Activated naive CD8-positive, alpha-beta T cell treated with anti-CD3 and anti-CD28 coated beads, Interleukin-2, amount 50 U/mL, for 24 hours (primary cell): ENCODE measurements around the gene IL13RA1.
"Not testable (repeated sequence)": the region's sequence is repeated elsewhere in the genome, so short reads cannot be mapped to it uniquely, and the experiment has no call there.

Experiments used
- ATAC-seq: fragments of 150-1000 bp; cut with Tn5 transposase; one replicate; pipeline ENCODE4 v1.10.0; 2021
- DNase-seq: peaks from one replicate; pipeline ENCODE4 v3.0.0; 2021
- H3K27ac Mint-ChIP-seq: one replicate; pipeline ENCODE4 v1.8.0; 2021; ENCODE audit warnings: mild to moderate bottlenecking, mixed read lengths
- H3K27me3 Mint-ChIP-seq: one replicate; pipeline ENCODE4 v1.8.0; 2021; ENCODE audit warnings: mixed read lengths
- H3K36me3 Mint-ChIP-seq: one replicate; pipeline ENCODE4 v1.8.0; 2021; ENCODE audit warnings: low read depth, mixed read lengths
- H3K4me1 Mint-ChIP-seq: one replicate; pipeline ENCODE4 v1.8.0; 2021; ENCODE audit warnings: mixed read lengths
- H3K4me3 Mint-ChIP-seq: one replicate; pipeline ENCODE4 v1.8.0; 2021; ENCODE audit warnings: mild to moderate bottlenecking, moderate library complexity, mixed read lengths
- H3K9me3 Mint-ChIP-seq: one replicate; pipeline ENCODE4 v1.8.0; 2021; ENCODE audit warnings: mixed read lengths

The IL13RA1 gene

GRCh38 chrX:118780911-118781310 lies 53.5 kb downstream of the IL13RA1 start:
- Mint-ChIP-seq H3K36me3 (no peaks in the 10 kb centered on the region), H3K27me3 (peaks cover 2% of the 10 kb centered on the region), H3K27ac (no peak overlapping the region), H3K4me1 (no peaks in the 10 kb centered on the region), H3K4me3 (no peak overlapping the region), H3K9me3 (no peaks in the 10 kb centered on the region)
- no peak for DNase-seq
- no peak for ATAC-seq

DNA sequence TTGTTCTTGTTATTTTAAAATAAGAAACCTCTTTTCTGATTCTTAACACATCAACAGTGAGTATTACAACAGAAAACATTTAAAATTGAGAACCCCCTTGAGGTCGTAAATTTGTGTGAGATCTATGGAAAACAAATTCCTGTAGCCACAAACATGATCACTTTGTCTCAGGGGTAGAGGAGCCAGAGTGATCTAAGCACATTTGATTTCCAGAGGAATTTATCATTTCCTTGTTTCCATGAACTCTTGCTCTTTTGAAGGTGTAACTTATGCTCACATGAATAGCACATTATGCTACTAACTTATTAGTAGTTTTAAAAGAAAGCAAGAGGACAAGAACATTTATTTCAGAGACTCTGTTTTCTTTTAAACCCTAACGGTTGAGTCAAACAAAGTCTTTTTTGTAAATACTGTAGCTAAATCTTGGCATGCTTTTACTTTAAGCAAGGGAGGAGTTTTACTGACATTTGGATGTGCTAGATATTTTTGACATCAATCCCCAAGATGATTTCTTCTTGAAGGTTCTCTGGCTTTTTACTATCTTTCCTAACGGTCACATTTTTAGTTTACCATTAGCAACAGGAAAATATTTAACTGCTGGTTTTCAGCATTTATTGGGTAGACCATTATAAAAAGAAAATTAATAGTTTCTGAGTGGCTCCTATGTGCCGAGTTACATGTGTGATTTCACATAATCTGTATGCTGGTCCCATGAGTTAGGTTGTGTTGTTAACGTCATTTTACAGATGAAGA lies 68.3 kb downstream of the IL13RA1 start:
- DNase-seq (no peak), ATAC-seq (no peak)
- H3K27me3 Mint-ChIP-seq, result peaks cover 4% of the 10 kb centered on the region
- H3K4me3 Mint-ChIP-seq, result no peak overlapping the region
- H3K9me3 Mint-ChIP-seq, result no peaks in the 10 kb centered on the region
- no peaks in the 10 kb centered on the region for H3K4me1 Mint-ChIP-seq
- H3K36me3 Mint-ChIP-seq, result no peaks in the 10 kb centered on the region
- no peak overlapping the region for H3K27ac Mint-ChIP-seq

DNA sequence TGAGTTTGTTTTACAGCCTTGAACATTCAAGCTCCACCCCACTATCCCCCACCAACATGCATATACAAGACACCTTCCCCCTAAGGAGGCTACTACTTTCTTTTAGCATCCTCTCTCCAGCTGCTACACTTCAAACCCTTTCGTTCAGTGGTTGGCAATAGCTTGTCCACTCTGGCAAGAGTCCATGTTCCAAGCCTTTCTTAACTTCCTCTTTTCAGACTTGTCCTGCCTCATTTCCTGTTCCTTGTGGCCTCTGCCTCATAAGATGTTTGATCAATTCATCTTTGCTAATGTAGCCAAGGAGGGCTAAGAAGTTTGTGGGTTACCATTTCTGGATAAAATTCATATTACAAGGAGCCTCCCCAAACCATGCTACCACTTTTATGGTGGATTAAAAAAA lies 75.5 kb downstream of the IL13RA1 start:
- no peaks in the 10 kb centered on the region for H3K9me3 Mint-ChIP-seq
- H3K4me1 Mint-ChIP-seq, result no peaks in the 10 kb centered on the region
- ATAC-seq (no peak), DNase-seq (no peak)
- no peak overlapping the region for H3K4me3 Mint-ChIP-seq
- H3K27ac Mint-ChIP-seq, result no peak overlapping the region
- H3K27me3 Mint-ChIP-seq, result peaks cover 5% of the 10 kb centered on the region
- no peaks in the 10 kb centered on the region for H3K36me3 Mint-ChIP-seq

GRCh38 chrX:118807151-118808017 lies 80.0 kb downstream of the IL13RA1 start:
- peaks cover 7% of the 10 kb centered on the region for H3K27me3 Mint-ChIP-seq

GRCh38 chrX:118817257-118817656 lies 89.9 kb downstream of the IL13RA1 start:
- not testable (repeated sequence) for H3K27ac Mint-ChIP-seq, DNase-seq, H3K4me3 Mint-ChIP-seq, H3K4me1 Mint-ChIP-seq, H3K36me3 Mint-ChIP-seq, ATAC-seq, H3K9me3 Mint-ChIP-seq, H3K27me3 Mint-ChIP-seq

More at GRCh38 chrX:118807151-118808017, 80.0 kb downstream of the IL13RA1 start:
- ATAC-seq (peak; percentile 24), DNase-seq (peak; percentile 40)
- no peaks in the 10 kb centered on the region for H3K4me1 Mint-ChIP-seq
- no peak overlapping the region for H3K27ac Mint-ChIP-seq
- no peaks in the 10 kb centered on the region for H3K9me3 Mint-ChIP-seq
- H3K36me3 Mint-ChIP-seq, result no peaks in the 10 kb centered on the region
- H3K4me3 Mint-ChIP-seq, result no peak overlapping the region

GRCh38 chrX:118823263-118824172 lies 96.1 kb downstream of the IL13RA1 start, which contains the start of gene ZCCHC12:
ZCCHC12 (plus strand) TSS chrX:118823824; CDS start chrX:118825245, 1,421 bp downstream.
- H3K4me1 Mint-ChIP-seq, result peaks cover 28% of the 10 kb centered on the region
- no peaks in the 10 kb centered on the region for H3K9me3 Mint-ChIP-seq
- no peak within 1 kb of the TSS for H3K27ac Mint-ChIP-seq
- peaks cover 44% of the 10 kb centered on the region for H3K27me3 Mint-ChIP-seq
- DNase-seq (peak; percentile 23), ATAC-seq (peak; percentile 67)
- peak within 1 kb of the TSS; percentile 63 for H3K4me3 Mint-ChIP-seq
- no peaks in the 10 kb centered on the region for H3K36me3 Mint-ChIP-seq

DNA sequence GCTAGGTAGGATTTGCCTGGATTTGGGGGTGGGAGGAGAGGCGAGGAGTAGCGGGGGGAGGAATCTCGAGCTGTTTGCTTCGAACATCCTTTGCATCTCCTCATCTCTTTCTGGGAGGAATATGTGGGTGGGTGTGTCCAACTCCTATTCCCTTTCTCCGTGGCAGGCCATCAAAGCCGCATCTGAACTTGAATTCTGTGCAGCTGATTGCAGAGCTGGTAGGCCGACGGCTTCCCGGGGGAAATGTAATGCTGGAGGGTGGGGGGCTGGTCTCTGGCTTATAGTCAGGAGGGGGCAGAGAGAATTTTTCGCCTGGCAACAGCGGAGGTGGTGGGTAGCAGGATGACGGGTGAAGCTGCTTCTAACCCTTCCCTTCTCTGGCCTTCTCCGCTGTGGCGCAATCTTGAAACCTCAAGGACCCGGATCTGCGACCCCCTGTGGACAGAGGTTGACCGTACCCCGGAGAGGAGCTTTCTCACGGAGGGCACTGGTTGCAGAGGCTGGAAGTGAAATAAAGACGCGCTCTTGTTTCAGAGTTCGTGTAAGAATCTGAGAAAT lies 96.8 kb downstream of the IL13RA1 start:
- no peaks in the 10 kb centered on the region for H3K9me3 Mint-ChIP-seq
- DNase-seq (no peak), ATAC-seq (no peak)
- H3K4me3 Mint-ChIP-seq, result peak overlapping the region; percentile 63
- H3K36me3 Mint-ChIP-seq, result no peaks in the 10 kb centered on the region
- peaks cover 28% of the 10 kb centered on the region for H3K4me1 Mint-ChIP-seq
- H3K27ac Mint-ChIP-seq, result no peak overlapping the region
- H3K27me3 Mint-ChIP-seq, result peaks cover 48% of the 10 kb centered on the region

GRCh38 chrX:118825227-118825626 lies 97.8 kb downstream of the IL13RA1 start:
- no peak overlapping the region for H3K4me3 Mint-ChIP-seq
- H3K27me3 Mint-ChIP-seq, result peaks cover 52% of the 10 kb centered on the region
- H3K9me3 Mint-ChIP-seq, result no peaks in the 10 kb centered on the region
- ATAC-seq (no peak), DNase-seq (no peak)
- H3K36me3 Mint-ChIP-seq, result no peaks in the 10 kb centered on the region
- no peak overlapping the region for H3K27ac Mint-ChIP-seq
- peaks cover 28% of the 10 kb centered on the region for H3K4me1 Mint-ChIP-seq

DNA sequence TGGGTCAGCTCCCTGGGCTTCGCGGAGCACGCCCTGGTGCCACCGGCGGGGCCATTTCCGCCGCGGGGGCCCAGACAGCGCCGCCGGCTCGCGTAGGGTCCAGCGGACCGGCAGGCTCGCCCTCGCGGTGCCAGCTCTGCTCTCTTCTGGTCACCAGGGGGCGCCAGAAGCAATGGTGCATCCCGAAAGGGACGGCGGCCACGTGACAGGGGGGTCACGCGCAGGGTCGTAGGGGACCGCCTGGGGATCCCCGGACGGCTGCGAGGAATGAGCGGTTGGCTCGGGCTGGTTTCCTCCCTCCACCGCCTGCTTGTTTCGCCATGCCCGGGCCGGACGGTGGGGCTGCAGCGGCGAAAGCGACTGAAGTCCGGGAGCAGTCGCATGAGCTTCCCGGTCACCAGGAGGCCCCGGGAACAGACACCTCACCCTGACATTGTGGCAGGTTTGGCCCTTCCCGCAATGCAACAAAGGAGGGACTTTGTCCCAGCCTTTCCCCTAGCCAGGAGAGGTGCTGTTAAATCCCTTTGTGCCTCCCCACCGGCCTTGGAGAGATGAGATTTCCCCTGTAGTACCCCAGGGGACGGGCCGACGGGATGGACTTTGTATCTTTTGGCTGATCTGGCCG lies 112.0 kb downstream of the IL13RA1 start:
- H3K27ac Mint-ChIP-seq, result no peak overlapping the region
- peak; percentile 72 for ATAC-seq
- peaks cover 2% of the 10 kb centered on the region for H3K4me1 Mint-ChIP-seq
- H3K4me3 Mint-ChIP-seq, result no peak overlapping the region
- no peaks in the 10 kb centered on the region for H3K9me3 Mint-ChIP-seq
- peaks cover 7% of the 10 kb centered on the region for H3K27me3 Mint-ChIP-seq
- DNase-seq, result peak; percentile 78
- no peaks in the 10 kb centered on the region for H3K36me3 Mint-ChIP-seq
